OCI-LY1 (cell line): ENCODE measurements around the gene POLR2L.

Experiments
- H2AFZ ChIP-seq: fragments of 200-600 bp; sonication (generic), shearing (Covaris generic); 2 replicates; pipeline ENCODE4 v1.6.0; 2014; ENCODE audit warnings: antibody characterized with exemption, mild to moderate bottlenecking, low read length
- H3F3A ChIP-seq: fragments of 200-600 bp; sonication (generic), shearing (Covaris generic); 2 replicates; pipeline ENCODE4 v1.6.0; 2014; ENCODE audit warnings: mild to moderate bottlenecking, antibody characterized with exemption, low read length, moderate library complexity; ENCODE audit not compliant: insufficient read depth
- H3K27ac ChIP-seq: fragments of 200-600 bp; sonication (generic); 2 replicates; pipeline ENCODE4 v1.5.1; 2014; ENCODE audit warnings: low read length, mixed run types, mild to moderate bottlenecking, low read depth; ENCODE audit not compliant: poor library complexity, severe bottlenecking
- H3K27me3 ChIP-seq: fragments of 200-600 bp; sonication (generic); 2 replicates; pipeline ENCODE4 v1.6.0; 2014; ENCODE audit warnings: antibody characterized with exemption, mild to moderate bottlenecking, low read length, moderate library complexity; ENCODE audit not compliant: insufficient read depth
- H3K36me3 ChIP-seq: fragments of 200-600 bp; sonication (generic); 2 replicates; pipeline ENCODE4 v1.6.1; 2014; ENCODE audit warnings: mild to moderate bottlenecking, antibody characterized with exemption, low read length, moderate library complexity, mixed read lengths; ENCODE audit not compliant: insufficient read depth
- H3K4me1 ChIP-seq: fragments of 200-600 bp; sonication (generic); 2 replicates; pipeline ENCODE4 v1.5.1; 2014; ENCODE audit warnings: mild to moderate bottlenecking, low read length, moderate library complexity; ENCODE audit not compliant: insufficient read depth, severe bottlenecking
- H3K4me2 ChIP-seq: fragments of 200-600 bp; sonication (generic), shearing (Covaris generic); 2 replicates; pipeline ENCODE4 v1.6.1; 2014; ENCODE audit warnings: low read length
- H3K4me3 ChIP-seq: fragments of 200-600 bp; sonication (generic); 2 replicates; pipeline ENCODE4 v1.5.1; 2014; ENCODE audit warnings: low read length, low read depth, mild to moderate bottlenecking, mixed read lengths; ENCODE audit not compliant: poor library complexity, severe bottlenecking
- H3K79me2 ChIP-seq: fragments of 200-600 bp; shearing (Covaris generic); 2 replicates; pipeline ENCODE4 v1.6.1; 2016; ENCODE audit warnings: mixed run types, low read length, mixed read lengths; ENCODE audit not compliant: insufficient read depth
- H3K9ac ChIP-seq: fragments of 200-600 bp; sonication (generic), shearing (Covaris generic); 2 replicates; pipeline ENCODE4 v1.6.1; 2014; ENCODE audit warnings: mild to moderate bottlenecking, low read length, mixed read lengths
- H3K9me2 ChIP-seq: fragments of 200-600 bp; sonication (generic), shearing (Covaris generic); 2 replicates; pipeline ENCODE4 v1.6.1; 2014; ENCODE audit warnings: low read depth, mild to moderate bottlenecking, low read length, mixed read lengths
- H3K9me3 ChIP-seq: fragments of 200-600 bp; shearing (Covaris generic); 2 replicates; pipeline ENCODE4 v1.6.1; 2014; ENCODE audit warnings: low read length, mixed read lengths
- H4K20me1 ChIP-seq: fragments of 200-600 bp; sonication (generic), shearing (Covaris generic); 2 replicates; pipeline ENCODE4 v1.6.0; 2016; ENCODE audit warnings: mild to moderate bottlenecking, low read length; ENCODE audit not compliant: insufficient read depth
- CTCF ChIP-seq: fragments of 200-600 bp; sonication (generic), shearing (Covaris generic); IDR thresholded peaks from 2 replicates; pipeline ENCODE4 v1.5.1; 2017; ENCODE audit warnings: mild to moderate bottlenecking, antibody characterized with exemption, low read length, moderate library complexity, mixed read lengths
- EZH2 ChIP-seq: fragments of 200-600 bp; sonication (generic), shearing (Covaris generic); IDR thresholded peaks from 2 replicates; pipeline ENCODE4 v1.8.0; 2017; ENCODE audit warnings: borderline replicate concordance, mixed run types, mild to moderate bottlenecking, antibody characterized with exemption, low read length, moderate library complexity, mixed read lengths

POLR2L gene

GRCh38 chr11:803467-803742, 38.9 kb downstream of the POLR2L start:
- Histone ChIP-seq H3K9ac (peak overlapping the region; percentile 87; the same call in 1 of the 2 replicates), H4K20me1 (no peaks in the 10 kb centered on the region), H3K27ac (no peak overlapping the region), H3K9me3 (no peaks in the 10 kb centered on the region), H3K4me1 (peaks cover 36% of the 10 kb centered on the region), H3K36me3 (peaks cover 38% of the 10 kb centered on the region), H2AFZ (no peak overlapping the region), H3K79me2 (no peaks in the 10 kb centered on the region), H3K27me3 (no peaks in the 10 kb centered on the region), H3K4me3 (peak overlapping the region; percentile 72), H3K9me2 (no peaks in the 10 kb centered on the region), H3K4me2 (peak overlapping the region; percentile 87), H3F3A (no peaks in the 10 kb centered on the region)
- TF ChIP-seq CTCF: no peak
- TF ChIP-seq EZH2: no peak

GRCh38 chr11:802693-803466, 39.4 kb downstream of the POLR2L start:
- Histone ChIP-seq H3K27ac (no peak overlapping the region), H2AFZ (no peak overlapping the region), H3K9me3 (no peaks in the 10 kb centered on the region), H4K20me1 (no peaks in the 10 kb centered on the region), H3K27me3 (no peaks in the 10 kb centered on the region), H3K9me2 (no peaks in the 10 kb centered on the region), H3K9ac (peak overlapping the region; percentile 87; the same call in 1 of the 2 replicates), H3F3A (no peaks in the 10 kb centered on the region), H3K4me3 (peak overlapping the region; percentile 72), H3K36me3 (peaks cover 38% of the 10 kb centered on the region), H3K4me1 (peaks cover 31% of the 10 kb centered on the region), H3K79me2 (no peaks in the 10 kb centered on the region), H3K4me2 (peak overlapping the region; percentile 87; the same call in 1 of the 2 replicates)
- TF ChIP-seq EZH2: no peak
- no peak for TF ChIP-seq CTCF

GRCh38 chr11:802018-802617, 40.2 kb downstream of the POLR2L start:
- Histone ChIP-seq H3F3A (no peaks in the 10 kb centered on the region), H3K9me2 (no peaks in the 10 kb centered on the region), H3K4me1 (peaks cover 28% of the 10 kb centered on the region), H3K9me3 (no peaks in the 10 kb centered on the region), H3K4me2 (no peak overlapping the region), H4K20me1 (no peaks in the 10 kb centered on the region), H3K79me2 (no peaks in the 10 kb centered on the region), H3K9ac (no peak overlapping the region), H3K27me3 (no peaks in the 10 kb centered on the region), H3K36me3 (peaks cover 38% of the 10 kb centered on the region), H3K4me3 (no peak overlapping the region), H2AFZ (no peak overlapping the region), H3K27ac (no peak overlapping the region)
- TF ChIP-seq CTCF: no peak
